Bone marrow (tissue), 2 donors: ENCODE data around the gene ATG9B.
A peak's percentile ranks its signal among the peaks of the same experiment; 100 is the strongest.
"Not testable (repeated sequence)": the region's sequence is repeated elsewhere in the genome, so short reads cannot be mapped to it uniquely, and the experiment has no call there.

Source experiments
- DNase-seq, 2 donors: peaks; one replicate each; lab custom pipeline; 2025; lab: John Stamatoyannopoulos, UW

The ATG9B gene

GRCh38 chr7:151015967-151016366 is 8.3 kb downstream of the ATG9B start:
- DNase-seq, result no peak

GRCh38 chr7:151014950-151015349 is 9.3 kb downstream of the ATG9B start:
- DNase-seq, result no peak

GRCh38 chr7:151013733-151014497 is 10.4 kb downstream of the ATG9B start:
- peak; percentile 35 to 39 for DNase-seq

- DNase-seq, result no peak
Measured at GRCh38 chr7:151013356-151013732, 10.9 kb downstream of the ATG9B start.

GRCh38 chr7:151012911-151013347 is 11.4 kb downstream of the ATG9B start:
- DNase-seq, result peak in 1 of 2 donors; percentile 41

GRCh38 chr7:151012031-151012692 is 12.1 kb downstream of the ATG9B start:
- no peak for DNase-seq

- DNase-seq, result not testable (repeated sequence)
Measured at GRCh38 chr7:151011616-151012015, 12.7 kb downstream of the ATG9B start.

GRCh38 chr7:151011097-151011409 is 13.2 kb downstream of the ATG9B start:
- DNase-seq, result no peak

- DNase-seq, result peak in 1 of 2 donors; percentile 12
Measured at GRCh38 chr7:151010307-151011096, 13.8 kb downstream of the ATG9B start.

GRCh38 chr7:151010037-151010306 is 14.3 kb downstream of the ATG9B start:
- no peak for DNase-seq

GRCh38 chr7:151009327-151010036 is 14.8 kb downstream of the ATG9B start:
- DNase-seq, result no peak

- peak; percentile 48 to 49 for DNase-seq
Measured at GRCh38 chr7:151008511-151009323, 15.6 kb downstream of the ATG9B start.

GRCh38 chr7:151008143-151008510 is 16.2 kb downstream of the ATG9B start:
- no peak for DNase-seq

- no peak for DNase-seq
Measured at GRCh38 chr7:151007469-151007898, 16.8 kb downstream of the ATG9B start.

- DNase-seq, result no peak
Measured at GRCh38 chr7:151006590-151007300, 17.5 kb downstream of the ATG9B start.

GRCh38 chr7:151005566-151005965 is 18.7 kb downstream of the ATG9B start:
- DNase-seq, result no peak

GRCh38 chr7:151003572-151003971 is 20.7 kb downstream of the ATG9B start:
- DNase-seq, result no peak

GRCh38 chr7:151001546-151001945 is 22.7 kb downstream of the ATG9B start:
- no peak for DNase-seq

- no peak for DNase-seq
Measured at GRCh38 chr7:151000897-151001495, 23.3 kb downstream of the ATG9B start.

- DNase-seq, result no peak
Measured at GRCh38 chr7:150999497-151000230, 24.6 kb downstream of the ATG9B start.
